HFFc6 (cell line): ENCODE results near the gene OPRD1. TPM values are rescaled to one million over a fixed set of nuclear protein-coding genes. Genes with fewer than 3 reads are reported as not detected.

Experiments
- DNase-seq: peaks from one replicate; pipeline ENCODE4 v3.0.0-alpha.2; 2018
- H3K27ac Mint-ChIP-seq: 2 replicates; pipeline ENCODE4 v1.8.0; 2020; ENCODE audit warnings: mild to moderate bottlenecking, mixed read lengths
- H3K27me3 Mint-ChIP-seq: 2 replicates; pipeline ENCODE4 v1.8.0; 2021; ENCODE audit warnings: mild to moderate bottlenecking, moderate library complexity, mixed read lengths; ENCODE audit not compliant: insufficient read depth
- H3K36me3 Mint-ChIP-seq: 2 replicates; pipeline ENCODE4 v1.8.0; 2021; ENCODE audit warnings: low read depth, mixed read lengths
- H3K4me1 Mint-ChIP-seq: 2 replicates; pipeline ENCODE4 v1.8.0; 2020; ENCODE audit warnings: low read depth, mixed read lengths
- H3K4me3 Mint-ChIP-seq: 2 replicates; pipeline ENCODE4 v1.8.0; 2020; ENCODE audit warnings: mild to moderate bottlenecking, moderate library complexity, mixed read lengths
- H3K9me3 Mint-ChIP-seq: 2 replicates; pipeline ENCODE4 v1.8.0; 2020; ENCODE audit warnings: mild to moderate bottlenecking, mixed read lengths
- CTCF ChIP-seq: fragments of 200-600 bp; sonication (generic); IDR thresholded peaks from 2 replicates; pipeline ENCODE4 v1.5.0; 2021; ENCODE audit warnings: antibody characterized with exemption, mild to moderate bottlenecking
- total RNA-seq, 6 experiments: library from RNA; stranded (reverse); fragmentation: NEBNext Ultra II Directional; extraction: Animal tissue kit (Norgen Biotek cat#: 25700); gene quantifications; 2 replicates in 1 of 6; 3 replicates in 5 of 6; pipeline ENCODE4 v1.2.3, GENCODE V29; 2021

OPRD1 gene
- total RNA-seq, 6 experiments from 2014 or later, result not detected

GRCh38 chr1:28917757-28918118 lies 105.8 kb downstream of the OPRD1 start:
- H3K9me3 Mint-ChIP-seq, result no peaks in the 10 kb centered on the region
- H3K27me3 Mint-ChIP-seq, result peaks cover 2% of the 10 kb centered on the region; the same call in 1 of the 2 replicates
- H3K36me3 Mint-ChIP-seq, result no peaks in the 10 kb centered on the region
- no peak overlapping the region for H3K27ac Mint-ChIP-seq
- DNase-seq, result no peak
- H3K4me1 Mint-ChIP-seq, result peaks cover 15% of the 10 kb centered on the region
- TF ChIP-seq CTCF, result no peak
- no peak overlapping the region for H3K4me3 Mint-ChIP-seq

Other genes with a start within 250 kb of the OPRD1 start
- under 1 TPM in 3 of 6 experiments, not detected in 3; 0.19 to 0.53 (median 0.20) TPM for gene RAB42, start 219.9 kb upstream of the OPRD1 start, total RNA-seq
- 10 to 100 TPM; 32.0 to 40.7 (median 35.9) TPM for gene TAF12, start 169.1 kb upstream of the OPRD1 start, total RNA-seq
- gene RNU11, start 163.6 kb upstream of the OPRD1 start, total RNA-seq, result not detected
- 10 to 100 TPM; 11.1 to 13.2 (median 12.0) TPM for gene GMEB1, start 143.4 kb upstream of the OPRD1 start, total RNA-seq
- 10 to 100 TPM; 66.9 to 88.2 (median 76.6) TPM for gene YTHDF2, start 75.2 kb upstream of the OPRD1 start, total RNA-seq
- gene EPB41, start 102.4 kb downstream of the OPRD1 start, total RNA-seq, result 1 to 10 TPM; 2.4 to 8.8 (median 3.4) TPM